Measurements from ENCODE around the gene GLT8D2.

The GLT8D2 gene

GRCh38 chr12:103948746-103949406 lies 101.1 kb downstream of the GLT8D2 start:
- DNase-seq (ENCODE audit: low read depth in 2 of 2) = no peak

DNA sequence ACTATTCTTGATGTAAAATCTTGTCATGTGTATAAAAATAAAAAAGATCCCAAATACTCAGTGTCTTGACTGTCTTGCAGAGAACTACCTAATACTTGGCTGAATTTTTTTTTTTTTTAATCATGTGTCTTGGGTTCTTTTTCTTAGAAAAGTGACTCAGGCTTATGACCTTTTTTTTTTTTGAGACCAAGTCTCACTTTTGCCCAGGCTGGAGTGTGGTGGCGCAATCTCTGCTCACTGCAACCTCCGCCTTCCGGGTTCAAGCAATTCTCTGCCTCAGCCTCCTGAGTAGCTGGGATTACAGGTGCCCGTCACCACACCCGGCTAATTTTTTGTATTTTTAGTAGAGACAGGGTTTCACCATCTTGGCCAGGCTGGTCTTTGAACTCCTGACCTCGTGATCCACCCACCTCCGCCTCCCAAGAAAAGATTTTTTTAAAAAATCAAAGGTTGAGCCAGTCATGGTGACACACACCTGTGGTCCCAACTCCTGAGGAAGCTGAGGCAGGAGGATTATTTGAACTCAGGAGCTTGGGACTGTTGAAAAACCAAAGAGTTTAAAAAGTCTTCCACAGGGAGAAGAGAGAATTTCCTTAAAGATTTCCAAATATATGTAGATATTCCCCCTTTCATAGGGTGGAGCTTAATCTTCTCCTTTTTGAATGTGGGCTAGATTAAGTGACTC lies 102.0 kb downstream of the GLT8D2 start:
- no peak for DNase-seq (ENCODE audit: low read depth in 2 of 2)

DNA sequence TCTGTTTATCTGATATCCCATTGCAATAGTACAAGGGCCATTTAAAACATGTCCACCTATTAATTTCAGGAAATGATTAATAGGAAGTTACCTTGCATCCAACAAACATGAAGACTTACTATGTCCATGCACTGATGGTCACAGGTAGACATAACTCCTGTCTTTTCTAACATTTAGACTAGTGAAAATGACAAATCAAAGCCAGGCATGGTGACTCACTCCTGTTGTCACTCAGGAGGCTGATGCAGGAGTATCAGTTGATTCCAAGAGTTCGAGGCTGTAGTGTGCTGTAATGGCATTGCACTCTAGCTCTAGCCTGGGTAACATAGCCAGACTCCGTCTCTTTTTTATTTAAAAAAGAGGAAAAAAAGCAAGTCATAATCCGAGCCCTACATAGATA lies 105.0 kb downstream of the GLT8D2 start:
- DNase-seq (ENCODE audit: low read depth in 2 of 2) = no peak
